SJCRH30 (cell line): Measurements from ENCODE around the gene NEMP1. TPM values are rescaled to one million over a fixed set of nuclear protein-coding genes. Genes with fewer than 3 reads are reported as not detected.
"Not testable (repeated sequence)": the region's sequence is repeated elsewhere in the genome, so short reads cannot be mapped to it uniquely, and the experiment has no call there.

Source experiments
- DNase-seq, 2 experiments: peaks; one replicate each; pipeline ENCODE4 v3.0.0-alpha.2; 2015 to 2020
- H3K27ac ChIP-seq: fragments of 250-450 bp; sonication (Bioruptor Pico); 2 replicates; pipeline ENCODE4 v1.5.1; 2020; ENCODE audit warnings: mild to moderate bottlenecking, moderate library complexity
- H3K27me3 ChIP-seq: fragments of 250-450 bp; sonication (Bioruptor Pico); 2 replicates; pipeline ENCODE4 v1.5.1; 2020; ENCODE audit warnings: mild to moderate bottlenecking, moderate library complexity
- H3K36me3 ChIP-seq: fragments of 250-450 bp; sonication (Bioruptor Pico); 2 replicates; pipeline ENCODE4 v1.5.1; 2020; ENCODE audit warnings: mild to moderate bottlenecking, moderate library complexity
- H3K4me1 ChIP-seq: fragments of 250-450 bp; sonication (Bioruptor Pico); 2 replicates; pipeline ENCODE4 v1.5.1; 2020; ENCODE audit warnings: mild to moderate bottlenecking, moderate library complexity
- H3K4me3 ChIP-seq: fragments of 250-450 bp; sonication (Bioruptor Pico); 2 replicates; pipeline ENCODE4 v1.5.1; 2020; ENCODE audit warnings: mild to moderate bottlenecking, moderate library complexity
- H3K9me3 ChIP-seq: fragments of 250-450 bp; sonication (Bioruptor Pico); replicated peaks from 2 replicates; pipeline ENCODE4 v1.5.1; 2020; ENCODE audit warnings: mild to moderate bottlenecking, moderate library complexity
- total RNA-seq: library from RNA; depleted of rRNA; stranded (reverse); fragments of >200 nt; shearing (Covaris generic); gene quantifications from 2 replicates; pipeline ENCODE4 v1.2.3, GENCODE V29; 2014

Gene NEMP1
- total RNA-seq, 1 experiment from 2014 or later: 70.2 TPM

DNA sequence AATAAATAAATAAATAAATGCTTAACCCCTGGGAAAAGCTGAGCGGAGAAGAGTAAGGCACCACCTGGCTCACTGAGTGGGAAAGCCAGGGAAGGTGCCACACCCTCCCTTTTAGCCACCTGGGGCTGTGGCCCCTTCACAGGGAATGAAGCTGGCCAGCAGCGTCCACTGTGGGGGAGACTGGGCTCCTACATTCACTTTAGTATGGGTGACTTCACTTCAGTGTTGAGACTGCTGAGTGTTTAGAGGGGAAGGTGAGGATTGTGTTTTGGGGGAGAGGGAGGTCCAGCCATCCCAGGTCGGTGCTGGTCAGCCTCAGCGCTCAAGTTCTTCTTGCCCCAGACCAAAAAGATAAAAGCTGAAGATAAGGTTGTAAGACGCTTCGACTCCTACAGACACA is 11.9 kb upstream of the NEMP1 start:
- H3K27ac ChIP-seq: no peak overlapping the region
- H3K27me3 ChIP-seq: no peaks in the 10 kb centered on the region

DNA sequence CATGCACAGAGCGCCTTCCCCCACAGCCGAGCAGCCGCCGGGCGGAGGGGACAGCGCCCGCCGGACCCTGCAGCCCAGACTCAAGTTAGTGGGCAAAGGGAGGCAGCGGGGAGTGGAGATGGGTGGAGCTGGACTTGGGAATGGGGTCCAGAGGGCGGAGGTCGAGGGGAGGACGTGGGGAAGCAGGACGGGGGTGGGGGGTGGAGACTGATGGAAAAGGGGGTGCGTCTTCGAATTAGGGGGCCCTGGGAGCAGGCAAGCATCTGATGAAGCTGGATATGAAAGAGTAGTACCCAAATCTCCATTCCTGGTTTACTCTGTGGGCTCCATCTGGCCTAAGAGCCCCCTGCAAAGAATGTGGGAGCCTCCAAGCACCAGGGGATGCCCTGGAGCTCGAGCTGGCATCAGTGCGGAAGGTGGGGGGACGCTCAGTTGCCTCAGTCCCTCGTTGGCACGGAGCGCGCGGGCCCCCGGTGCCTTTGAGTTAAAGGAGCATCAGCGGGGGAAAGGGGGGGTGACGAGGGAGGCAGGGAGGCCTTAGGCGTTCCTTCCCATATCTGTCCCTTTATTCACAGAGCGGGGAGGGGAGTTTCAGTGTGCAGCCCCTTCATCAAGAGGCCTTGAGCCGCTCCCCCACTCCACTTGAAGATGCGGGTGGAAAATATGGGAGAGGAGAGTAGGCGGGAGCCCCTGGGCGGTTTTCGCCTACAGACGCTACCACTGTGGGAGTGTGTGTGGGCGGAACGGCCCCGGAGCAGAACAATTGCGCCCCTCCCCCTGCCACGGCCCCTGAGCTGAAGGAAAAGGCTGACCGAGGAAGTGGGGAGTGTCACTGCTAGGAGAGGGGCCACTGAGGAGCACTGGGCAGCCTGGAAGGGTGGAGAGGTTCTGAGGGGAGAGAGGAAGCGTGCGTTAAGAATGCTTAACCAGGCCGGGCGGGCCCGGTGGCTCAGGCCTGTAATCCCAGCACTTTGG is 11.0 kb upstream of the NEMP1 start:
- peak; percentile 97 to 98 for DNase-seq
- Histone ChIP-seq H3K9me3 (no peaks in the 10 kb centered on the region), H3K36me3 (peaks cover 15% of the 10 kb centered on the region), H3K27me3 (0 out of 2 replicates have a peak, but pooled peaks cover 8% of the 10 kb centered on the region), H3K4me3 (peak overlapping the region; percentile 89), H3K27ac (peak overlapping the region; percentile 40), H3K4me1 (peaks cover 10% of the 10 kb centered on the region; the same call in 1 of the 2 replicates)

More for the DNA sequence above, 11.9 kb upstream of the NEMP1 start:
- H3K36me3 ChIP-seq: peaks cover 18% of the 10 kb centered on the region
- DNase-seq: peak; percentile 39 to 51
- peak overlapping the region; percentile 89 for H3K4me3 ChIP-seq
- H3K4me1 ChIP-seq: peaks cover 10% of the 10 kb centered on the region; the same call in 1 of the 2 replicates
- H3K9me3 ChIP-seq: no peaks in the 10 kb centered on the region

DNA sequence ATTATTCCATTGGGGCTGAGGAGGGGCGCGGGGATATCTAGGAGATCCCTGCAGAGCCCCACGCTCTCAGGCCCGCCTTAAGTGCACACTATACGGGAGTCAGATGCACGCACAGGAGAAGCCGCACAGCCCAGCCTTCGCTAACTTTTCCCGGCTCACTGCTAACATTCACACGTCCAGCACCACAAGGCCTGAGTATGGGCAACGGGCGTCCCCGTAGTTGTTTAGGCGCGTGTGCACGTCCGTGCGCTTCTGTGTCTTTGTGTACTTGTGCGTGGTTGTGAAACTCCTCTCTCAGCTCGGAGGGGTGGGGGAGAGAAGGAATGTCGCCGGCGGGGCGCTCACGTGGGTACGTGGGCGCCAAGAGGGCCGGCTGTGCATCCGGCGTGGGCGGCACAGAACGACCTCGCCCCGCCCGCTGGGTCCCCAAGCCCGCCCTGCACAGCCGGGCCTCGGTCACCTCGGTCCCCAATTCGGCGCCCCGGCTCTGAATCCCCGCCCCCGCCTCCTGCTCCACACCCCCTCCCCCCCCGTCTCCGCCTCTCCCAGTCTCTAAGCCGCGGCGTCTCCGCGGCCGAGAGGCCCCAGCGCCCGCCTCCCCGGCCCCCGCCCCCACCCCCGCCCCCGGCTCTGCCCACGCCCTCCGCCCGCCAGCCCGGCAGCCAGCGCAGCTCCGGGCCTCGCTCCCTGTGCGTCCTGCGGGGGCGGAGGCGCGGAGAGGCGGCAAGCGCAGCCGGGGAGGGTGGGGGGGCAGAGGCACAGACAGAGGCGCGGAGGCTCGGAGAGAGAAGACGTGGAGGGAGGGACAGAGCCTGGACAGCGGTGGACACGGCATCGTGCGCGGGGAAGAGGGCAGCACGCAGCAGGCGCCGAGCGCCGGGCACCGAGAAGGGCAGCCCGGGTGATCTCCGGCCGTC is 10.0 kb upstream of the NEMP1 start, which contains the start of gene NAB2:
Gene NAB2, plus strand, starts transcription at position 761 of the 917 bp plus-strand sequence. CDS start 158 bp downstream, outside the sequence.
- peaks cover 12% of the 10 kb centered on the region for H3K36me3 ChIP-seq
- peaks cover 8% of the 10 kb centered on the region; the same call in 1 of the 2 replicates for H3K4me1 ChIP-seq
- peak within 1 kb of the TSS; percentile 89 for H3K4me3 ChIP-seq
- H3K27me3 ChIP-seq: 0 out of 2 replicates have a peak, but pooled peaks cover 8% of the 10 kb centered on the region
- peak; percentile 100 for DNase-seq
- H3K9me3 ChIP-seq: no peaks in the 10 kb centered on the region
- peak within 1 kb of the TSS; percentile 69 for H3K27ac ChIP-seq

DNA sequence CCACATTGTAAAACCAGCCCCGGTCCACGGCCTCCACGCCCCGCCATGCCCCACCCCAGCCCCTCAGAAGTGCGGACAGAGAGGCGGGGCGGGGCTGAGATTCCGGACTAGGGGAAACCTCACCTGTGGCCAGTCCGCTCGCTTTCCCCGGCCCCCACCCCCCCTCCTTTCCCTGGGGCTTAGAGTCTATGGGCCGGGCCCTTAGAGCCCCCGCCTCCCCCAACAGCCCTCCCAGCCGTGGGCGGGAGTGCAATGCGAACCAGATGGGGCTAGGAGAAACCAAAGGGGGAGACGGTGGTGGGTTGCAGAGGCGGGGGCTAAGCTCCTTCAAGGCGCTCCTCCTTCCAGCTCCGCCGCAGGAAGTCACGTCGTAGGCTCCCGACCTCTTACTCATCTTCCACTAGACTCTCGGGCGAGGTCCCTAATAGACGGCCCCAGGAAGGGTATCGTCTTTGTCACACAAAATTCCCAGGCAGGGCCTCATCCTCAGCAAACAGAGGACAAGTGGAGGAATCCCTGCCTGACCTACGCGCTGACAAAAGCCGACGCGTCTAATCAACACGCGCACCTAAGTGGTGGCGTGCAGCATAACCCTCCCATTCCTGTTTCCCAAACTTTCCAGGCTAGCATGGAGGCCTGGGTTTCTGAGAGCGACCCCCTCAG is 9.2 kb upstream of the NEMP1 start:
- Histone ChIP-seq H3K4me3 (peak overlapping the region; percentile 59), H3K4me1 (peaks cover 5% of the 10 kb centered on the region; the same call in 1 of the 2 replicates), H3K27me3 (0 out of 2 replicates have a peak, but pooled peaks cover 8% of the 10 kb centered on the region), H3K9me3 (no peaks in the 10 kb centered on the region), H3K36me3 (peaks cover 7% of the 10 kb centered on the region), H3K27ac (peak overlapping the region; percentile 69)
- peak; percentile 98 to 99 for DNase-seq

DNA sequence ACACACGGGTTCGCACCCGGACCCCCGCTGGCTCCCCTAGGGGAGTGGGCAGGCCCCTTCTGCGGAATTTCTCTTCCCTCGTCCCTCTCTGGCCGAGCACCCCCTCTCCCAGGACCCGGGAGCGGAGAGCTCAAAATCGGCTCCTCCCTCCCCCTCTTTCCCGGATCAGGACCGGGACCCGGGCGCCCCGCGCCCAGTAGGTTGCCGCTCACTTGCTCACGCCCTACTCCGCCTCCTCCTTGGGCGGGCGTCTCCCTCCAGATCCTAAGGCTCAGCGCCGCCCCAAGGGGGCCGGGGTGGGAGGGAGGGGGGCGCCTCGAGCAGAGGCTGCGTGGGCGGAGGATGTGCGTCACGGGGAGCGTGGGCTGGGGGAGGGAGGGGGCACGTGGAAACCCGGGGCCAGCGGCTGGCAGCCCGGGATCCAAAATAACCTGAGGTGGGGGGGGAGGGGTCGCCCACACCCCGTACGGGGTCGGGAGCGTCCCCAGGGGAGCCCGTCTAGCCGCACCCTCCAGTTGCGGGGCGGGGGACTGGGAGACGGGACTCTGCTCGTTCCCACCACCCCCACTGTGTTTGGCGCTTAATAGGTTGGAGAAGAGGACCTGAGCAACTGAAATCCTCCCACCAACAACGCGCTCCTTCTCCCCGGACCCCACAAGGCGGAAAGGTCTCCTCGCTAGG is 8.6 kb upstream of the NEMP1 start:
- no peaks in the 10 kb centered on the region for H3K9me3 ChIP-seq
- peaks cover 5% of the 10 kb centered on the region; the same call in 1 of the 2 replicates for H3K4me1 ChIP-seq
- H3K36me3 ChIP-seq: no peaks in the 10 kb centered on the region; the same call in 1 of the 2 replicates
- H3K4me3 ChIP-seq: peak overlapping the region; percentile 59
- 0 out of 2 replicates have a peak, but pooled peaks cover 8% of the 10 kb centered on the region for H3K27me3 ChIP-seq
- peak; percentile 94 to 96 for DNase-seq
- H3K27ac ChIP-seq: peak overlapping the region; percentile 69; the same call in 1 of the 2 replicates

DNA sequence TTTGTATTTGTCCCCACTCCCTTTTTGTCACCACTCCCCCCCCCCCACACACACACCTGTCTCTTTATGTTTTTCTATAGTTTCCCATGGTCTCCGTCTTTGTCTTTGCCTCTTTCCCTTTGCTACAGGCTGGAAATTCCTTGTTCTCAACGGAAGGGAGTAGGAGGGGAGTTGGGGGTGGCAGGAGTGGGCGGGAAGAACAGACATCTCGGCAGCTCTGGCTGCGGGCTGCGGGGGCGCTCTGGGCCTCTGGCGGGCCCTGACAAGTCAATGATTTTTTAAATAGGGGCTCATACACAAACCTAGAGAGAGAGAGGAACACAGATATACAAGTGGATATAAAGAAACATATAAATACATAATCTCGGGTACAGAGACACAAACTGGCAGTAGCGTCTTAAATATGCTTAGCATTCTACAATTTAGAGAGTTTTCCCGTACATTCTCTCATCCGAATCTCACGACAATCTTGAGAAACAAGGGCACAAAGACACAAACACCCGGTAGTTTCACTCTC is 8.0 kb upstream of the NEMP1 start:
- peak; percentile 94 to 95 for DNase-seq
- H3K27ac ChIP-seq: peak overlapping the region; percentile 2; the same call in 1 of the 2 replicates
- peak overlapping the region; percentile 59 for H3K4me3 ChIP-seq
- H3K27me3 ChIP-seq: 0 out of 2 replicates have a peak, but pooled peaks cover 8% of the 10 kb centered on the region
- no peaks in the 10 kb centered on the region for H3K36me3 ChIP-seq
- H3K9me3 ChIP-seq: no peaks in the 10 kb centered on the region
- H3K4me1 ChIP-seq: peaks cover 5% of the 10 kb centered on the region; the same call in 1 of the 2 replicates

DNA sequence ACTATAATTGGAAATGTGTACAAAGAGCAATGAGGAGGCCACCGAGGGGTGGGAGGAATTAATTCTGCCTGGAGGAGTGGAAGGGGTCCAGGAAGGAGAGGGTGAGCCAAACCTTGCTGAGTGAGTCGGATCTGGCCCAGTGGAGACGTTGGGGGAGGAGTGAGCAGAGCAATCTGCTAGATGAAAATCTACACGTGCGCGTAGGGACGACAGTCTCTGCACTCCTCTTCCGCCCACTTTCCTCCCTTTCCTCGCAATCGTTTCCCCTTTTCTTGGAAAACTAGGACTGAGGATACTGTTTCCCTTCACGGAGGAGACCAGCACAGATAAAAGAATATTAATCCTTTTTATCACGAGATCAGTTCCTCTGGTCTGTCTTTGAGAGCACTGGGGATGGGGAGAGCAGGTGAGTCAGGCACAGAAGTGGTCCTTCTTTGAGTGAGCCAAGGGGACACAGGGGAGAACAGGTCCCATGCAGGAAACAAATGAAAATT is 7.5 kb upstream of the NEMP1 start:
- H3K27ac ChIP-seq: no peak overlapping the region
- H3K4me3 ChIP-seq: peak overlapping the region; percentile 59
- peak; percentile 47 to 53 for DNase-seq
- H3K27me3 ChIP-seq: 0 out of 2 replicates have a peak, but pooled peaks cover 8% of the 10 kb centered on the region
- peaks cover 5% of the 10 kb centered on the region; the same call in 1 of the 2 replicates for H3K4me1 ChIP-seq
- H3K9me3 ChIP-seq: no peaks in the 10 kb centered on the region
- no peaks in the 10 kb centered on the region for H3K36me3 ChIP-seq

DNA sequence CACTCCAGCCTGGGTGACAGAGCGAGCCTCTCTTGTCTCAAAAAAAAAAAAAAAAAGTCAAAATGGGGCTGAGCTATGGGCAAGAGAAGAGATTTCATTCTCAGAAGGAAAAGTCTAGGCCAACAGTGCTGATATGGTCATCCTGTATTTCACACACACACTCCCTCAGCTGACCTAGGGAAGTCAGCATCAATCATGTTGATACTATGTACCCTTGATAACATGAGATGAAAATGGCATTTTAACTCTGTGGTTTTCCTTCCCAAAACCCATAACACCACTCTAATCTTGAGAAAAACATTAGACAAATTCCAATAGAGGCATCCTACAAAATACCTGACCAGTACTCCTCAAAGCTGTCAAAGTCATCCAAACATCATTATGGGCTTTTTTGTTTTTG is 2.3 kb upstream of the NEMP1 start:
- Histone ChIP-seq H3K9me3 (no peaks in the 10 kb centered on the region), H3K36me3 (no peaks in the 10 kb centered on the region), H3K4me3 (no peak overlapping the region), H3K27ac (no peak overlapping the region), H3K4me1 (no peaks in the 10 kb centered on the region), H3K27me3 (0 out of 2 replicates have a peak, but pooled peaks cover 8% of the 10 kb centered on the region)
- no peak for DNase-seq

DNA sequence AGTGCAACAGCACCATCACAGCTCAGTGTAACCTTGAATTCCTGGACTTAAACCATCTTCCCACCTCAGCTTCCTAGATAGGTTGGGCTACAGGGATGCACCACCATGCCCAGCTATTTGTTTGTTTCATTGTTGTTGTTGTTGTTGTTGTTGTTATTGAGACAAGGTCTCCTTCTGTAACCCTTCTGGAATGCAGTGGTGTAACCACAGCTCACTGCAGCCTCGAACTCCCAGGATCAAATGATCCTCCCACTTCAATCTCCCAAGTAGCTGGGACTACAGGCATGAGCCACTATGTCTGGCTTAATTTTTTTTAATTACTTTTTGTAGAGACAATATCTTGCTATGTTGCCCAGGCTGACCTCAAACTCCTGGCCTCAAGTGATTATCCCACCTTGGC is 1.2 kb upstream of the NEMP1 start:
- H3K9me3 ChIP-seq: no peaks in the 10 kb centered on the region
- no peak overlapping the region for H3K27ac ChIP-seq
- H3K4me1 ChIP-seq: no peaks in the 10 kb centered on the region
- no peak for DNase-seq
- no peaks in the 10 kb centered on the region for H3K36me3 ChIP-seq
- no peak overlapping the region for H3K4me3 ChIP-seq
- 0 out of 2 replicates have a peak, but pooled peaks cover 3% of the 10 kb centered on the region for H3K27me3 ChIP-seq

DNA sequence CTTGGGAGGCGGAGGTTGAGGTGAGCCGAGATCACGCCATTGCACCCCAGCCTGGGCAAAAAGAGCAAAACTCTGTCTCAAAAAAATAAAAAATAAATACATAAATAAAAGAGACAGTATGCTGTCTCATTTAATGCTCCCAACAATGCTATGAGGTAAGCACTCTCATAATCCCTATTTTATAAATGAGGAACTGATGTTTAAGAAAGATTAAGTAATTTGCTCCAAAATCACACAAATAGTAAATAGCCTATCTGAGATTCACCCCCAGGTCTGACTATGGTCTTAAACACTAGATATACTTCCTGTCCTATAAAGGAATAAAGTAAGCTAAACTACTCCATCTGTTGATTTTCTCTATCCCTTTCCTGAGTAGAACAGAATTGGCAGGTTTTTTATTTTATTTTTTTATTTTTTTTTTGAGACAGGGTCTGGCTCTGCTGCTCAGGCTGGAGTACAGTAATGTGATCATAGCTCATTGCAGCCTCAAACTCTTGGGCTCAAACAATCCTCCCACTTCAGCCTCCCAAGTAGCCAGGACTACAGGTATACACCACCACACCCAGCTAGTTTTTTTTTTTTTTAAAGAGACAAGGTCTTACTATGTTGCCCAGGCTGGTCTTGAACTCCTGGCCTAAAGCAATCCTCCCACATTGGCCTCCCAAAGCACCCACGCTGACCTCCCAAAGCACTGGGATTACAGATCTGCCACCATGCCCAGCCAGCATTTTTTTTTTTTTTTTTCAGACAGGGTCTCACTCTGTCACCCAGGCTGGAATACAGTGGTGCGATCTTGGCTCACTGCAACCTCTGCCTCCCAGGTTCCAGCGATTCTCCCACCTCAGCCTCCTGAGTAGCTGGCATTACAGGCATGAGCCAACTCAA is 4.8 kb downstream of the NEMP1 start:
- H3K36me3 ChIP-seq, H3K27ac ChIP-seq, H3K4me1 ChIP-seq, H3K27me3 ChIP-seq, DNase-seq, H3K9me3 ChIP-seq: not testable (repeated sequence)
- H3K4me3 ChIP-seq: peak overlapping the region; percentile 24; the same call in 1 of the 2 replicates

DNA sequence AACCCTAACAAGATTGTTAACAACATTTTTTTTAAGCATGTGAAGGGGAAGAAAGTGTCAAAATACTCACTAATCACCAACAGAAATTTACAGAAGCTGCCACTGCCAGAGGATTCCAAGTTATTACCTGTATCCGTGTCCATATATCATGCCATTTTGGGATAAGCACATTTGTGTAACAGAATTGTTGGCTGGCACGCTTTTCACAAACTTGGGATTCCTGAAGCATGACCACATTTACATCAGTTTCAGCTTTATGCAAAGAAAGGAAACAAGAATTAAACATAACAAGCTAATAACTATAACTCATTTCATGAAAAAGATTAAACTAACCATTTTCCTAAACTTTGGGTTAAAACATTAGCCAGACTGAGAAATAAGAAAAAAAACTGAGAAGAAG is 5.9 kb downstream of the NEMP1 start:
- no peak for DNase-seq
- Histone ChIP-seq H3K27ac (no peak overlapping the region), H3K4me1 (0 out of 2 replicates have a peak, but pooled peaks cover 4% of the 10 kb centered on the region), H3K4me3 (no peak overlapping the region), H3K9me3 (no peaks in the 10 kb centered on the region), H3K27me3 (no peaks in the 10 kb centered on the region), H3K36me3 (no peaks in the 10 kb centered on the region)

DNA sequence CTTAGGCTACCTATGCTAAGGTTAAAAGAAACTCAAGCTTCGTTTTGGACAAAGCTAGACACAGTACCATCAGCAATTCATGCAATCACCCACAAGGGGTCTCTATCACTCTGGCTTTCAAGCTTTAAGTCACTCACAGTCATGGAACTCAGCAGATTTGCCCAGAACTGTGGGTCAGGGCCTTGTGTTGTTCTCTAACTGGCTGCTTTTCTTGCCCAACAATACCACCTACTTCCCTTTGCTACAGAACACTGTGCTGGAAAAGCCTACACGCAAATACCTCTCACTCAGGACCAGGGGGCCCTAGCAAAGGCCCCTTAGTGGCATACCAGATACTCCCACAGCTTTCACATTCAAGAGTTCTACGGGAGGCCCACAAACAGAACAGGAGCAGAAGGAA is 9.1 kb downstream of the NEMP1 start:
- Histone ChIP-seq H3K27me3 (no peaks in the 10 kb centered on the region), H3K9me3 (no peaks in the 10 kb centered on the region), H3K4me3 (no peak overlapping the region), H3K36me3 (no peaks in the 10 kb centered on the region), H3K27ac (no peak overlapping the region), H3K4me1 (0 out of 2 replicates have a peak, but pooled peaks cover 4% of the 10 kb centered on the region)
- peak; percentile 92 to 100 for DNase-seq
